Measurements from ENCODE around the gene ASAP3.

DNA sequence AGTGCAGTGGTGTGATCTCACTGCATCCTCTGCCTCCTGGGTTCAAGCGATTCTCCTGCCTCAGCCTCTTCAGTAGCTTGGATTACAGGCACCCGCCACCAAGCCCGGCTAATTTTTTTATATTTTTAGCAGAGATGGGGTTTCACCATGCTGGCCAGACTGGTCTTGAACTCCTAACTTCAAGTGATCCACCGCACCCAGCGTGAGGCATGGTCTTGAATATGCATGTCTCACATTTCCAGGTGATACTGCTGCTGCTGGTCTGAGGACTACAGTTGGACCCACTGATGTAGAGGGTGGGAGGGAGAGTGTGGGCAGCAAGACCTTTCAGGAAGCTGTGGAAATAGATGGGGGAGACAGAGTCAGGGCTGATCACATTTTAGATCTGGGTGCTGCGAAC is 21.9 kb upstream of the ASAP3 start:
- TF ChIP-seq CTCF (IDR thresholded peaks at IDR 0.05; ENCODE audit: low read depth, low read length, poor library complexity, severe bottlenecking) (no peak), EZH2phosphoT487 (IDR thresholded peaks at IDR 0.05; ENCODE audit: borderline replicate concordance, low read length) (no peak)
